K562 (cell line): ENCODE data around the gene OVCA2. TPM values are rescaled to one million over a fixed set of nuclear protein-coding genes. Genes with fewer than 3 reads are reported as not detected.

Experiments
- ATAC-seq: fragments of 200-7000 bp; cut with Tn5 transposase; 3 replicates; pipeline ENCODE4 v1.9.1; 2020; ENCODE audit warnings: moderate library complexity
- BruUV-seq: library from RNA; stranded (reverse); fragments of 400-500 nt; replicated peaks from 2 replicates; lab custom pipeline; 2021; lab: Mats Ljungman, UMichigan
- CTCF ChIA-PET: fragments of 300-600 bp; formaldehyde crosslinking; extraction: SDS; loops from one replicate; lab custom pipeline; 2021; ENCODE audit warnings: low intra/inter-chr PET ratio; lab: Yijun Ruan, JAX
- POLR2A ChIA-PET: fragments of 300-600, 350-650 bp; sonication (Branson Sonifier 250); formaldehyde crosslinking; extraction: SDS; loops from one replicate; lab custom pipeline; 2021; ENCODE audit warnings: antibody characterized with exemption, inconsistent platforms; lab: Yijun Ruan, JAX
- DNase-seq, 4 experiments: peaks; one replicate each; pipeline versions ENCODE4 v3.0.0 to v3.0.0-alpha.2; 2011 to 2018; ENCODE audit warnings: low spot score in 3 of 4, mixed read lengths in 3 of 4; ENCODE audit errors: extremely low read depth in 1 of 4
- FAIRE-seq: peaks from 2 replicates; lab custom pipeline; 2011; peaks lifted over from hg19 to GRCh38; lab: Jason Lieb, UNC
- H2AFZ ChIP-seq: 2 replicates; pipeline ENCODE4 v1.6.0; 2011; ENCODE audit warnings: low read depth, low read length, control low read depth, inconsistent platforms
- H3K27ac ChIP-seq: fragments of 200-600 bp; 3 replicates; pipeline ENCODE4 v1.8.0; 2011; ENCODE audit warnings: low read depth, mild to moderate bottlenecking, control low read depth, inconsistent platforms, low read length, moderate library complexity, mixed read lengths; ENCODE audit errors: extremely low read depth
- H3K27me3 ChIP-seq, 2 experiments: fragments of 300-600 bp in 1 of 2; 2 replicates in 1 of 2; 3 replicates in 1 of 2; pipeline versions ENCODE4 v1.6.0 to v1.8.0; 2011; ENCODE audit warnings: inconsistent platforms in 2 of 2, low read length in 2 of 2, mild to moderate bottlenecking in 1 of 2, mixed read lengths in 1 of 2, moderate library complexity in 1 of 2; ENCODE audit not compliant: control insufficient read depth in 2 of 2, insufficient read depth in 2 of 2
- H3K36me3 ChIP-seq: fragments of 300-600 bp; 3 replicates; pipeline ENCODE4 v1.8.0; 2011; ENCODE audit warnings: mild to moderate bottlenecking, low read length, inconsistent platforms; ENCODE audit not compliant: control insufficient read depth, insufficient read depth
- H3K4me1 ChIP-seq, 2 experiments: fragments of 200-600 bp in 1 of 2; replicated peaks in 1 of 2; 2 replicates in 1 of 2; 3 replicates in 1 of 2; pipeline versions ENCODE4 v1.5.1 to v1.8.0; 2011; ENCODE audit warnings: inconsistent platforms in 2 of 2, low read length in 2 of 2, mild to moderate bottlenecking in 1 of 2, mixed read lengths in 1 of 2, moderate library complexity in 1 of 2; ENCODE audit not compliant: control insufficient read depth in 2 of 2, insufficient read depth in 2 of 2
- H3K4me2 ChIP-seq: 2 replicates; pipeline ENCODE4 v1.6.1; 2011; ENCODE audit warnings: low read length, control low read depth, inconsistent platforms, mixed read lengths; ENCODE audit not compliant: insufficient read depth
- H3K4me3 ChIP-seq: fragments of 200-600 bp; sonication (generic), shearing (Covaris generic); 2 replicates; pipeline ENCODE4 v1.5.1; 2016; ENCODE audit warnings: control low read depth, inconsistent platforms
- H3K79me2 ChIP-seq: fragments of 200-600 bp; 3 replicates; pipeline ENCODE4 v1.8.0; 2011; ENCODE audit warnings: low read length, inconsistent platforms; ENCODE audit not compliant: control insufficient read depth, insufficient read depth
- H3K9ac ChIP-seq, 2 experiments: 2 replicates each; pipeline versions ENCODE4 v1.6.0 to v1.6.1; 2011; ENCODE audit warnings: low read depth in 2 of 2, low read length in 2 of 2, control low read depth in 1 of 2, inconsistent platforms in 1 of 2, mild to moderate bottlenecking in 1 of 2, mixed read lengths in 1 of 2; ENCODE audit not compliant: insufficient read depth in 1 of 2
- H3K9me1 ChIP-seq: one replicate; pipeline ENCODE4 v1.6.0; 2011; ENCODE audit warnings: inconsistent platforms, mild to moderate bottlenecking, low read length, moderate library complexity; ENCODE audit not compliant: control insufficient read depth, insufficient read depth
- H3K9me3 ChIP-seq: replicated peaks from 2 replicates; pipeline ENCODE4 v1.5.1; 2011; ENCODE audit warnings: low read depth, low read length, inconsistent platforms; ENCODE audit not compliant: control insufficient read depth, insufficient read depth
- H4K20me1 ChIP-seq: replicated peaks from 2 replicates; pipeline ENCODE4 v1.6.1; 2011; ENCODE audit warnings: low read length, inconsistent platforms, mixed read lengths; ENCODE audit not compliant: control insufficient read depth, insufficient read depth
- ELF1 ChIP-seq: fragments of 200-800 bp; sonication (Bioruptor generic); IDR thresholded peaks from 2 replicates; pipeline ENCODE4 v1.6.1; 2016; ENCODE audit warnings: missing genetic modification characterization, missing compliant biosample characterization
- FOSL1 ChIP-seq: fragments of 200-800 bp; sonication (Bioruptor generic); conservative IDR thresholded peaks from 2 replicates; pipeline ENCODE4 v1.6.1; 2016; ENCODE audit warnings: missing genetic modification characterization, missing compliant biosample characterization
- LARP7 ChIP-seq: fragments of 450-650 bp; IDR thresholded peaks from 2 replicates; pipeline ENCODE4 v1.6.1; 2016
- MCM3 ChIP-seq: fragments of 450-650 bp; IDR thresholded peaks from 2 replicates; pipeline ENCODE4 v1.6.1; 2016
- NFYB ChIP-seq: IDR thresholded peaks from 2 replicates; pipeline ENCODE4 v1.6.1; 2011; ENCODE audit warnings: mild to moderate bottlenecking, moderate library complexity; ENCODE audit not compliant: insufficient read length; ENCODE audit errors: extremely low read depth
- RBFOX2 ChIP-seq: fragments of 200-400 bp; formaldehyde crosslinking; IDR thresholded peaks from 2 replicates; pipeline ENCODE4 v1.6.1; 2017; ENCODE audit warnings: low read depth, mild to moderate bottlenecking, low read length, moderate library complexity
- SIN3B ChIP-seq: fragments of 450-650 bp; IDR thresholded peaks from 2 replicates; pipeline ENCODE4 v1.6.1; 2017; ENCODE audit warnings: low read depth, mild to moderate bottlenecking, moderate library complexity
- ZKSCAN3 ChIP-seq: fragments of 250-450 bp; sonication (Bioruptor Pico); IDR thresholded peaks from 2 replicates; pipeline ENCODE4 v1.4.0; 2020
- ZNF140 ChIP-seq: fragments of 250-450 bp; sonication (Bioruptor Pico); IDR thresholded peaks from 2 replicates; pipeline ENCODE4 v1.8.0; 2021; ENCODE audit warnings: moderate library complexity, mild to moderate bottlenecking, inconsistent platforms
- ZNF274 ChIP-seq: IDR thresholded peaks from 2 replicates; pipeline ENCODE4 v1.6.1; 2011; ENCODE audit warnings: low read depth, mild to moderate bottlenecking, low read length, moderate library complexity, borderline replicate concordance
- ZNF41 ChIP-seq: fragments of 250-450 bp; sonication (Bioruptor Pico); conservative IDR thresholded peaks from 2 replicates; pipeline ENCODE4 v1.4.0; 2020; ENCODE audit warnings: mild to moderate bottlenecking
- ZNF583 ChIP-seq: fragments of 250-450 bp; sonication (Bioruptor Pico); IDR thresholded peaks from 2 replicates; pipeline ENCODE4 v1.4.0; 2020
- WGBS: fragments of 100-300 bp; shearing (Covaris generic); methylation state at CpG from one replicate; pipeline ENCODE4 v1.1.6; 2016; ENCODE audit warnings: low coverage, mixed read lengths; ENCODE audit not compliant: insufficient coverage; ENCODE audit errors: missing lambda C conversion rate; 5-methylcytosine and 5-hydroxymethylcytosine counted together
- in situ Hi-C: fragments of 300-500 bp; cut with MboI; formaldehyde crosslinking; loops from 4 replicates; pipeline ENCODE4 v1.15.0; 2018; ENCODE audit warnings: inconsistent platforms, mixed read lengths
- intact Hi-C: fragments of 100-400 bp; cut with micrococcal nuclease; formaldehyde crosslinking; loops from 2 replicates; pipeline ENCODE4 v1.14.2; 2022
- polyA plus RNA-seq, 8 experiments: library from polyadenylated mRNA; depleted of rRNA in 4 of 8; stranded (reverse) in 5 of 8; unstranded in 3 of 8; fragments of >200 nt; fragmentation: Nextera tagmentation in 2 of 8; fragmentation: Illumina TruSeq in 1 of 8; extraction: Ambion mirVana in 2 of 8; extraction: Trizol in 1 of 8; gene quantifications; 2 replicates each; pipeline versions ENCODE4 v1.2.1 to v1.2.3, GENCODE V29; 2011 to 2014; ENCODE audit warnings: inconsistent platforms in 1 of 8, missing spikeins in 1 of 8
- total RNA-seq, 7 experiments: library from RNA; depleted of rRNA in 6 of 7; stranded (reverse); fragments of >200 nt in 6 of 7; fragmentation: Illumina TruSeq in 2 of 7; extraction: Trizol in 2 of 7; gene quantifications; 2 replicates each; pipeline versions ENCODE4 v1.2.1 to v1.2.3, GENCODE V29; 2011 to 2021; ENCODE audit warnings: low replicate concordance in 1 of 7
- TF ChIP-seq, protein P1 (sequence below): sonication (generic); formaldehyde crosslinking; IDR thresholded peaks from 2 replicates; pipeline ENCODE4 v1.4.0; 2020; ENCODE audit warnings: mild to moderate bottlenecking, missing genetic modification reagents
- TF ChIP-seq, protein P2 (sequence below): sonication (generic); IDR thresholded peaks from 2 replicates; pipeline ENCODE4 v1.6.1; 2016
- TF ChIP-seq, protein P3 (sequence below): fragments of 250-450 bp; sonication (Bioruptor Pico); IDR thresholded peaks from 2 replicates; pipeline ENCODE4 v1.8.0; 2022; ENCODE audit warnings: moderate library complexity, mild to moderate bottlenecking, inconsistent platforms
- TF ChIP-seq, protein P4 (sequence below): fragments of 250-450 bp; sonication (Bioruptor Pico); IDR thresholded peaks from 2 replicates; pipeline ENCODE4 v1.8.0; 2021; ENCODE audit warnings: borderline replicate concordance, mild to moderate bottlenecking, moderate library complexity; ENCODE audit not compliant: poor library complexity, severe bottlenecking
- TF ChIP-seq, protein P5 (sequence below): fragments of 250-450 bp; sonication (Bioruptor Pico); IDR thresholded peaks from 2 replicates; pipeline ENCODE4 v1.5.0; 2021

OVCA2 gene
- total and polyA plus RNA-seq, 9 of the 15 experiments (the other 6 are each of a cell fraction or from before 2014, with no cell fraction given) = 3.0 to 23.7 (median 14.1) TPM

DNA sequence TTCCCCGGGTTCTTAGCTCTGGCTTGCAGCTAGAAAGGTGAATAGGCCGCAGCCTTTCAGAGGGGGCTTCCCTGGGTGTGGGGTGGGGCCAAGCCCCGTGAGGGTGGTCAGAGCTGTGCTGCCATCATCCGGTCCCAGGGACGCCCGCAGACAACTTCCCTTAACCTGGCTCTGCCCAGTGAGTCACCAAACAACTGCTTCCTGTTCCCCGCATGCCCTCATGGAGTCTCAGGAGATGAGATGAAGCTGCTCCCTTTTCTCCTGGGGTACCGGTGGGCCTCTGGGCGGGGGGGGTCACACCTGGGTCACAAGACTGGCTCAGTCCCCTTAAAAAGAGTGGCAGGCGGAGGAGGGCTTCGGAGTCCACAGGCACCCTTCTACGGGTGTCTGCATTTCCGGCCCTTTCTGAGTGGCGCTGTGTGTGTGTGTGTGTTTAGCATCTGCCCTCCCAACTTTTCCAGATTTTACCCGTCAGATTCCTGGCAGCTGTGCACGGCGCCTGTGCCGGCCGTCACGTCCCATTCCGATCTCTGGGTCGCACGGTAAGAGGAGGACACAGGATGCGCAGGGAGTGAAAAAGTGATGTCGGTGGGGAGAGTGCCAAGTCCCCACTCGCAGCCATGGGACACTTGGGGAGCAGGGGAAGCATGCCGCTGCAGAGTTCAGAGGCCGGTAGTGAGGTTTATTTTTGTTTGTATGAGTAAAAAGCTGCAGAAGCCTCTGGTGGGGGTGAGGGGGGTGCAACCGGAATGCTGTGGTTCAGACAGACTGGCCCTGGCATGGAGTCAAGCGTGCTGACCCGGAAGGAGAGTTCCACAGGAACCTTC is 29.8 kb downstream of the OVCA2 start:
- no peak overlapping the region for H3K27ac ChIP-seq
- H3K79me2 ChIP-seq = no peaks in the 10 kb centered on the region
- WGBS = 90% methylated on average over 14 of the region's 31 CpGs
- TF ChIP-seq FOSL1 (tag) = no peak
- no peak for TF ChIP-seq ELF1
- TF ChIP-seq, protein P1, sequence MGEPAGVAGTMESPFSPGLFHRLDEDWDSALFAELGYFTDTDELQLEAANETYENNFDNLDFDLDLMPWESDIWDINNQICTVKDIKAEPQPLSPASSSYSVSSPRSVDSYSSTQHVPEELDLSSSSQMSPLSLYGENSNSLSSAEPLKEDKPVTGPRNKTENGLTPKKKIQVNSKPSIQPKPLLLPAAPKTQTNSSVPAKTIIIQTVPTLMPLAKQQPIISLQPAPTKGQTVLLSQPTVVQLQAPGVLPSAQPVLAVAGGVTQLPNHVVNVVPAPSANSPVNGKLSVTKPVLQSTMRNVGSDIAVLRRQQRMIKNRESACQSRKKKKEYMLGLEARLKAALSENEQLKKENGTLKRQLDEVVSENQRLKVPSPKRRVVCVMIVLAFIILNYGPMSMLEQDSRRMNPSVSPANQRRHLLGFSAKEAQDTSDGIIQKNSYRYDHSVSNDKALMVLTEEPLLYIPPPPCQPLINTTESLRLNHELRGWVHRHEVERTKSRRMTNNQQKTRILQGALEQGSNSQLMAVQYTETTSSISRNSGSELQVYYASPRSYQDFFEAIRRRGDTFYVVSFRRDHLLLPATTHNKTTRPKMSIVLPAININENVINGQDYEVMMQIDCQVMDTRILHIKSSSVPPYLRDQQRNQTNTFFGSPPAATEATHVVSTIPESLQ (CRISPR knock-in tag) = no peak
- TF ChIP-seq MCM3 = no peak
- TF ChIP-seq, protein P2, sequence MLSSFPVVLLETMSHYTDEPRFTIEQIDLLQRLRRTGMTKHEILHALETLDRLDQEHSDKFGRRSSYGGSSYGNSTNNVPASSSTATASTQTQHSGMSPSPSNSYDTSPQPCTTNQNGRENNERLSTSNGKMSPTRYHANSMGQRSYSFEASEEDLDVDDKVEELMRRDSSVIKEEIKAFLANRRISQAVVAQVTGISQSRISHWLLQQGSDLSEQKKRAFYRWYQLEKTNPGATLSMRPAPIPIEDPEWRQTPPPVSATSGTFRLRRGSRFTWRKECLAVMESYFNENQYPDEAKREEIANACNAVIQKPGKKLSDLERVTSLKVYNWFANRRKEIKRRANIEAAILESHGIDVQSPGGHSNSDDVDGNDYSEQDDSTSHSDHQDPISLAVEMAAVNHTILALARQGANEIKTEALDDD = no peak
- TF ChIP-seq, protein P3, sequence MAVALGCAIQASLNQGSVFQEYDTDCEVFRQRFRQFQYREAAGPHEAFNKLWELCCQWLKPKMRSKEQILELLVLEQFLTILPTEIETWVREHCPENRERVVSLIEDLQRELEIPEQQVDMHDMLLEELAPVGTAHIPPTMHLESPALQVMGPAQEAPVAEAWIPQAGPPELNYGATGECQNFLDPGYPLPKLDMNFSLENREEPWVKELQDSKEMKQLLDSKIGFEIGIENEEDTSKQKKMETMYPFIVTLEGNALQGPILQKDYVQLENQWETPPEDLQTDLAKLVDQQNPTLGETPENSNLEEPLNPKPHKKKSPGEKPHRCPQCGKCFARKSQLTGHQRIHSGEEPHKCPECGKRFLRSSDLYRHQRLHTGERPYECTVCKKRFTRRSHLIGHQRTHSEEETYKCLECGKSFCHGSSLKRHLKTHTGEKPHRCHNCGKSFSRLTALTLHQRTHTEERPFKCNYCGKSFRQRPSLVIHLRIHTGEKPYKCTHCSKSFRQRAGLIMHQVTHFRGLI (CRISPR knock-in tag) = no peak
- no peak for TF ChIP-seq RBFOX2
- TF ChIP-seq, protein P4, sequence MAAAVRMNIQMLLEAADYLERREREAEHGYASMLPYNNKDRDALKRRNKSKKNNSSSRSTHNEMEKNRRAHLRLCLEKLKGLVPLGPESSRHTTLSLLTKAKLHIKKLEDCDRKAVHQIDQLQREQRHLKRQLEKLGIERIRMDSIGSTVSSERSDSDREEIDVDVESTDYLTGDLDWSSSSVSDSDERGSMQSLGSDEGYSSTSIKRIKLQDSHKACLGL = no peak
- TF ChIP-seq, protein P5, sequence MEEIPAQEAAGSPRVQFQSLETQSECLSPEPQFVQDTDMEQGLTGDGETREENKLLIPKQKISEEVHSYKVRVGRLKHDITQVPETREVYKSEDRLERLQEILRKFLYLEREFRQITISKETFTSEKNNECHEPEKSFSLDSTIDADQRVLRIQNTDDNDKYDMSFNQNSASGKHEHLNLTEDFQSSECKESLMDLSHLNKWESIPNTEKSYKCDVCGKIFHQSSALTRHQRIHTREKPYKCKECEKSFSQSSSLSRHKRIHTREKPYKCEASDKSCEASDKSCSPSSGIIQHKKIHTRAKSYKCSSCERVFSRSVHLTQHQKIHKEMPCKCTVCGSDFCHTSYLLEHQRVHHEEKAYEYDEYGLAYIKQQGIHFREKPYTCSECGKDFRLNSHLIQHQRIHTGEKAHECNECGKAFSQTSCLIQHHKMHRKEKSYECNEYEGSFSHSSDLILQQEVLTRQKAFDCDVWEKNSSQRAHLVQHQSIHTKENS (CRISPR knock-in tag) = no peak
- TF ChIP-seq ZNF140 = no peak
- TF ChIP-seq ZNF41 (CRISPR knock-in tag) = no peak
- no peak for TF ChIP-seq ZNF274
- TF ChIP-seq NFYB = no peak
- no peak for TF ChIP-seq ZKSCAN3 (CRISPR knock-in tag)
- TF ChIP-seq LARP7 = no peak
- TF ChIP-seq ZNF583 (CRISPR knock-in tag) = no peak
- TF ChIP-seq SIN3B = no peak

More for the DNA sequence above, 29.8 kb downstream of the OVCA2 start:
- Histone ChIP-seq H3K9me3 (no peaks in the 10 kb centered on the region), H3K36me3 (0 out of 3 replicates have a peak, but pooled peaks cover 5% of the 10 kb centered on the region), H2AFZ (no peak overlapping the region), H3K9me1 (no peaks in the 10 kb centered on the region), H3K9ac (no peak overlapping the region), H3K4me3 (no peak overlapping the region), H3K4me1 (peaks cover 0 to 4% of the 10 kb centered on the region in 2 experiments; a peak in 1 of 5 replicates), H4K20me1 (no peaks in the 10 kb centered on the region), H3K4me2 (no peak overlapping the region), H3K27me3 (no peaks in the 10 kb centered on the region)
- FAIRE-seq = no peak
- ATAC-seq = no peak
- in situ Hi-C loops = no loop called here
- ChIA-PET POLR2A (interaction anchor here (1.0 kb wide), 1 partner anchor 50 kb away, joined by 3 read pairs; no protein-coding TSS in a partner anchor), CTCF (no interaction called here)
- DNase-seq = no peak
- BruUV-seq = no TSS peak
- intact Hi-C loops = no loop called here
